Chondrocyte (in vitro differentiated cells): ENCODE results near the gene TAF9. TPM values are rescaled to one million over a fixed set of nuclear protein-coding genes. Genes with fewer than 3 reads are reported as not detected.

Source experiments
- DNase-seq: peaks from one replicate; pipeline ENCODE4 v3.0.0; 2021; ENCODE audit warnings: mixed read lengths, low spot score
- H3K27ac Mint-ChIP-seq: one replicate; pipeline ENCODE4 v1.8.0; 2021; ENCODE audit warnings: mild to moderate bottlenecking, moderate library complexity, mixed read lengths; ENCODE audit not compliant: unreplicated experiment
- H3K27me3 Mint-ChIP-seq: 2 replicates; pipeline ENCODE4 v1.8.0; 2021; ENCODE audit warnings: low read depth, mixed read lengths
- H3K36me3 Mint-ChIP-seq: 2 replicates; pipeline ENCODE4 v1.8.0; 2021; ENCODE audit warnings: low read depth, mixed read lengths
- H3K4me1 Mint-ChIP-seq: 2 replicates; pipeline ENCODE4 v1.8.0; 2021; ENCODE audit warnings: low read depth, mild to moderate bottlenecking, mixed read lengths
- H3K4me3 Mint-ChIP-seq: one replicate; pipeline ENCODE4 v1.8.0; 2021; ENCODE audit warnings: mild to moderate bottlenecking, moderate library complexity, mixed read lengths; ENCODE audit not compliant: unreplicated experiment
- H3K9me3 Mint-ChIP-seq: 2 replicates; pipeline ENCODE4 v1.8.0; 2021; ENCODE audit warnings: low read depth, mixed read lengths
- total RNA-seq: library from RNA; stranded (reverse); gene quantifications from 3 replicates; pipeline ENCODE4 v1.2.1, GENCODE V29; 2021
- TF ChIP-seq, protein P1 (sequence below): fragments of 200-600 bp; sonication (generic); IDR thresholded peaks from 2 replicates; pipeline ENCODE4 v1.5.0; 2021; ENCODE audit warnings: antibody characterized with exemption, mild to moderate bottlenecking, moderate library complexity

Gene TAF9
- total RNA-seq, 1 donor from 2014 or later, result 64.8 TPM

DNA sequence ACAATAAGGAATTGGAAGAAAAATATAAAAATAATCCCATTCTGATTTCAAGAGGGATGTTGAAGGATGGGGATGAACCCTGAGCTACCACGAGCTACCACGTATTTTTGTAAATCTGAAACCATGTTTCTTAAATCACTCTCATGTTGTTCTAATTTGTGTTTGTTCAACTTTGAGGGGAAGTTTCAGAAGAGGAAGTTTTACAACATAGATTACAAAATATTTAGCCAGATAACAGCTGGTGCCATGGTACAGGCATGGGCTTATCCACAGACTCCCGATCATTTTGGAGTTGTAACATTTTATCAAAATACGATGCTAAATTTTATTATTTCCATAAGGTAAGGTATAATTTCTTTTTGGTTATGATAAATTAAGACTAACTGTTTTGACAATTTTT, 51.9 kb downstream of the TAF9 start:
- no peaks in the 10 kb centered on the region for H3K27me3 Mint-ChIP-seq
- H3K4me1 Mint-ChIP-seq, result no peaks in the 10 kb centered on the region
- TF ChIP-seq, protein P1, sequence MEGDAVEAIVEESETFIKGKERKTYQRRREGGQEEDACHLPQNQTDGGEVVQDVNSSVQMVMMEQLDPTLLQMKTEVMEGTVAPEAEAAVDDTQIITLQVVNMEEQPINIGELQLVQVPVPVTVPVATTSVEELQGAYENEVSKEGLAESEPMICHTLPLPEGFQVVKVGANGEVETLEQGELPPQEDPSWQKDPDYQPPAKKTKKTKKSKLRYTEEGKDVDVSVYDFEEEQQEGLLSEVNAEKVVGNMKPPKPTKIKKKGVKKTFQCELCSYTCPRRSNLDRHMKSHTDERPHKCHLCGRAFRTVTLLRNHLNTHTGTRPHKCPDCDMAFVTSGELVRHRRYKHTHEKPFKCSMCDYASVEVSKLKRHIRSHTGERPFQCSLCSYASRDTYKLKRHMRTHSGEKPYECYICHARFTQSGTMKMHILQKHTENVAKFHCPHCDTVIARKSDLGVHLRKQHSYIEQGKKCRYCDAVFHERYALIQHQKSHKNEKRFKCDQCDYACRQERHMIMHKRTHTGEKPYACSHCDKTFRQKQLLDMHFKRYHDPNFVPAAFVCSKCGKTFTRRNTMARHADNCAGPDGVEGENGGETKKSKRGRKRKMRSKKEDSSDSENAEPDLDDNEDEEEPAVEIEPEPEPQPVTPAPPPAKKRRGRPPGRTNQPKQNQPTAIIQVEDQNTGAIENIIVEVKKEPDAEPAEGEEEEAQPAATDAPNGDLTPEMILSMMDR, result no peak
- H3K27ac Mint-ChIP-seq, result no peak overlapping the region
- peaks cover 4% of the 10 kb centered on the region for H3K9me3 Mint-ChIP-seq
- no peak overlapping the region for H3K4me3 Mint-ChIP-seq
- no peaks in the 10 kb centered on the region for H3K36me3 Mint-ChIP-seq
- no peak for DNase-seq

DNA sequence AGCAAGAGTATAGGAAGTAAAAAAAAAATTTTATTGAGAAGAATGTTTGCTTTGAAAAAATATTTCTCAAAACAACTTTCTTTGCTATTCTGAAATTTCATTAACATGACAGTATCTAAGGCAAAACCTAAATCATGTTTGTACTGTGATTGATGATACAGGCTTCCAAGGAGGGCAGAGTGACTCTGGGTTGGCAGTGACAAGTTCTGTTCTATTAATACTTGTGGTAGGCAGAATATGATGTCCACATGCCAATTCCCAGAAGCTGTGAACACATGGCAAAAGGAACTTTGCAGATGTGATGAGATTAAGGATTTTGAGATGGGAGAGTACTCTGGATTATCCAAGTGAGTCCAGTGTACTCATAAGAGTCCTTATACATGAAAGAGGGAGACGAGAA, 53.3 kb downstream of the TAF9 start:
- Mint-ChIP-seq H3K4me3 (no peak overlapping the region), H3K27me3 (no peaks in the 10 kb centered on the region), H3K36me3 (no peaks in the 10 kb centered on the region), H3K9me3 (peaks cover 4% of the 10 kb centered on the region), H3K27ac (no peak overlapping the region), H3K4me1 (no peaks in the 10 kb centered on the region)
- TF ChIP-seq, protein P1, result no peak
- no peak for DNase-seq

Other genes with a start within 250 kb of the TAF9 start
- gene CCNB1, start 202.4 kb downstream of the TAF9 start, total RNA-seq, result 18.9 to 34.5 TPM (median 29.5 TPM) in 3 replicates
- gene CENPH, start 179.9 kb downstream of the TAF9 start, total RNA-seq, result 4.5 to 9.2 TPM (median 4.7 TPM) in 3 replicates
- gene CDK7, start 134.6 kb downstream of the TAF9 start, total RNA-seq, result 32.0 to 42.9 TPM (median 40.0 TPM) in 3 replicates
- gene CCDC125, start 36.7 kb downstream of the TAF9 start, total RNA-seq, result 1.5 to 4.6 TPM (median 1.9 TPM) in 3 replicates
- 32.5 to 38.6 TPM (median 33.0 TPM) in 3 replicates for gene AK6, start within 50 bp of the TAF9 start, total RNA-seq
- gene RAD17, start 298 bp upstream of the TAF9 start, total RNA-seq, result 22.4 to 25.7 TPM (median 25.3 TPM) in 3 replicates
- gene MARVELD2, start 45.6 kb upstream of the TAF9 start, total RNA-seq, result 1.2 to 2.2 TPM (median 2.0 TPM) in 3 replicates
- gene OCLN, start 123.3 kb upstream of the TAF9 start, total RNA-seq, result 3.2 to 9.0 TPM (median 7.7 TPM) in 3 replicates
- 24.6 to 38.5 TPM (median 25.5 TPM) in 3 replicates for gene GTF2H2C, start 190.7 kb upstream of the TAF9 start, total RNA-seq